NCI-H2081 (cell line): ENCODE measurements around the gene F11R.
A peak's percentile ranks its signal among the peaks of the same experiment; 100 is the strongest.
"Not testable (repeated sequence)": the region's sequence is repeated elsewhere in the genome, so short reads cannot be mapped to it uniquely, and the experiment has no call there.

Experiments used
- DNase-seq, 2 experiments: peaks; one replicate each; lab custom pipeline; 2025; lab: John Stamatoyannopoulos, UW

The F11R gene

GRCh38 chr1:161013131-161013487 is 7.8 kb downstream of the F11R start:
- DNase-seq: no peak

- DNase-seq: no peak
Observed at GRCh38 chr1:161012420-161012819, 8.5 kb downstream of the F11R start.

- DNase-seq: no peak
Observed at GRCh38 chr1:161009602-161010211, 11.2 kb downstream of the F11R start.

GRCh38 chr1:161008869-161009510 is 12.0 kb downstream of the F11R start:
- no peak for DNase-seq

- no peak for DNase-seq
Observed at GRCh38 chr1:161007369-161007768, 13.6 kb downstream of the F11R start.

GRCh38 chr1:161006563-161006962 is 14.4 kb downstream of the F11R start:
- no peak for DNase-seq

- peak in 1 of 2 experiments; percentile 20 for DNase-seq
Observed at GRCh38 chr1:161001525-161001924, 19.4 kb downstream of the F11R start.

GRCh38 chr1:161000736-161001480 is 20.0 kb downstream of the F11R start:
- no peak for DNase-seq

- no peak for DNase-seq
Observed at GRCh38 chr1:160999376-160999775, 21.6 kb downstream of the F11R start.

- DNase-seq: peak in 1 of 2 experiments; percentile 30
Observed at GRCh38 chr1:160997323-160998038, 23.5 kb downstream of the F11R start.

GRCh38 chr1:160996178-160996577 is 24.8 kb downstream of the F11R start:
- DNase-seq: no peak

- DNase-seq: peak; percentile 6 to 39
Observed at GRCh38 chr1:160993544-160994193, 27.3 kb downstream of the F11R start.

- not testable (repeated sequence) for DNase-seq
Observed at GRCh38 chr1:160992036-160992435, 28.9 kb downstream of the F11R start.

- peak in 1 of 2 experiments; percentile 24 for DNase-seq
Observed at GRCh38 chr1:160987359-160988050, 33.4 kb downstream of the F11R start.

- no peak for DNase-seq
Observed at GRCh38 chr1:160985723-160986122, 35.2 kb downstream of the F11R start.

GRCh38 chr1:160981584-160982411 is 39.2 kb downstream of the F11R start:
- DNase-seq: no peak

- no peak for DNase-seq
Observed at GRCh38 chr1:160979286-160979685, 41.7 kb downstream of the F11R start.

- DNase-seq: no peak
Observed at GRCh38 chr1:160978510-160978927, 42.4 kb downstream of the F11R start.

GRCh38 chr1:160975026-160975425 is 45.9 kb downstream of the F11R start:
- no peak for DNase-seq

GRCh38 chr1:160973491-160973890 is 47.5 kb downstream of the F11R start:
- no peak for DNase-seq

GRCh38 chr1:160972939-160973338 is 48.0 kb downstream of the F11R start:
- DNase-seq: no peak
